ENCODE results near the gene UMOD. TPM values are rescaled to one million over a fixed set of nuclear protein-coding genes. Genes with fewer than 3 reads are reported as not detected.

The UMOD gene
- polyA plus RNA-seq, 1 donor (not counting 4 experiments of a cell fraction or from before 2014, with no cell fraction given), result not detected

DNA sequence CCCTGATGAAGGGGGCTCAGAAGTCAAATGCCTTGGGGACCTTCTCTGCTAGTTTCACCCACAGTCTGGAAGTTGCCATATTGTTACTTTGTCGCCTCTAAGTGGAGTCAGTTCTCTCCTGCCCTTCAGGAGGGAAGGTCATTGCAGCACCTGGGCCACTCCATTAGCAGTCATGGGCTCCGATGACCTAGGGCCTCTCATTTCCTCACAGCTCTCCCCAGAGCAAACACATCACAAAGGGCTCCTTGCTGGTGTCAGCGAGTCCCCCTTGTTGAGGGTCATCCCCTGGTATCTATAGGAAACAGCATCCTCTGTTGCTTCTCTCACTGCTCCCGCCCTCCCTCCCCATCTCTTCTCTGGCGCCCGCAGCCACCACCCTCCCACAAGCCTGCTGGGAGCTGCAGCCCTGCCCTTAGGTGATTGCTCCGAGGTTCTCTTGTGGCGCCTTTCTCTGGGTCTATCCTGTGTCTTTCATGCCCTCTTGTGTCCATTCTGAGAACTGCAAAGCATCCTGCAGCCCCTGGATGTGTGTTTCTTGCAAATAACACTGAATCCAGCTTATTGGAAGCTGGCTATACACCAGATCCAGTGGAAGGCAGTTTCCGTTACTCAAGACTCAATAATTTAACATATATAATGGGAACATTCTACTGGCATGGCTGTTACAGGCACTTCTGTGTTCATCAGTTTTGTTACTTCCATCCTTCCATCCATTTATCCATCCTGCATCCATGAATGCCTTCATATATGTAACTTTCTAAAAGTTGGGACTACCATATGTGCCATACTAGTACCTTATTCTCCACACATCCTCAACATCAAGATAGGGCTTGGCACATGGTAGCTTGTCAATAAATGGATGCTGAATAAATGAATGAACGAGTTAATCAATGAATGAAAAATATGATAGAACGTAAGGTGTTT is 30.9 kb upstream of the UMOD start:
- no peaks in the 10 kb centered on the region for H3K36me3 ChIP-seq (ENCODE audit: control insufficient read depth in 2 of 2, extremely low read depth in 1 of 2, insufficient read depth in 2 of 2, low read length in 2 of 2)
- H3K4me2 ChIP-seq (ENCODE audit: control insufficient read depth, extremely low read depth, insufficient read depth, low read depth, low read length), result no peak overlapping the region
- no peak for FAIRE-seq
- H3K9me3 ChIP-seq (ENCODE audit: control insufficient read depth, low read depth, low read length), result no peaks in the 10 kb centered on the region
- H3K27me3 ChIP-seq (ENCODE audit: control insufficient read depth, extremely low read depth, insufficient read depth, low read length), result no peaks in the 10 kb centered on the region
- no peak overlapping the region for H3K9ac ChIP-seq (ENCODE audit: control insufficient read depth, extremely low read depth, insufficient read depth, low read length)
- H3K9me1 ChIP-seq (ENCODE audit: control insufficient read depth, extremely low read depth, insufficient read depth, low read length), result no peaks in the 10 kb centered on the region
- DNase-seq (ENCODE audit: low read depth, low spot score), result peak; percentile 23
- H3K79me2 ChIP-seq (ENCODE audit: control insufficient read depth, insufficient read depth, low read length), result no peaks in the 10 kb centered on the region
- no peak for TF ChIP-seq EZH2 (IDR thresholded peaks at IDR 0.05; ENCODE audit: low read length)
- TF ChIP-seq, protein P1, sequence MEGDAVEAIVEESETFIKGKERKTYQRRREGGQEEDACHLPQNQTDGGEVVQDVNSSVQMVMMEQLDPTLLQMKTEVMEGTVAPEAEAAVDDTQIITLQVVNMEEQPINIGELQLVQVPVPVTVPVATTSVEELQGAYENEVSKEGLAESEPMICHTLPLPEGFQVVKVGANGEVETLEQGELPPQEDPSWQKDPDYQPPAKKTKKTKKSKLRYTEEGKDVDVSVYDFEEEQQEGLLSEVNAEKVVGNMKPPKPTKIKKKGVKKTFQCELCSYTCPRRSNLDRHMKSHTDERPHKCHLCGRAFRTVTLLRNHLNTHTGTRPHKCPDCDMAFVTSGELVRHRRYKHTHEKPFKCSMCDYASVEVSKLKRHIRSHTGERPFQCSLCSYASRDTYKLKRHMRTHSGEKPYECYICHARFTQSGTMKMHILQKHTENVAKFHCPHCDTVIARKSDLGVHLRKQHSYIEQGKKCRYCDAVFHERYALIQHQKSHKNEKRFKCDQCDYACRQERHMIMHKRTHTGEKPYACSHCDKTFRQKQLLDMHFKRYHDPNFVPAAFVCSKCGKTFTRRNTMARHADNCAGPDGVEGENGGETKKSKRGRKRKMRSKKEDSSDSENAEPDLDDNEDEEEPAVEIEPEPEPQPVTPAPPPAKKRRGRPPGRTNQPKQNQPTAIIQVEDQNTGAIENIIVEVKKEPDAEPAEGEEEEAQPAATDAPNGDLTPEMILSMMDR (optimal IDR thresholded peaks at IDR 0.05 in 1 of 3, IDR thresholded peaks at IDR 0.05 in 1 of 3, conservative IDR thresholded peaks at IDR 0.05 in 1 of 3; ENCODE audit: extremely low read depth in 1 of 3, insufficient read depth in 2 of 3, low read length in 3 of 3), result peak; percentile 68 to 79 (median 75)
- no peak overlapping the region for H3K27ac ChIP-seq (ENCODE audit: control insufficient read depth, insufficient read depth, low read length)
- H3K4me3 ChIP-seq (ENCODE audit: control insufficient read depth in 2 of 3, extremely low read depth in 1 of 3, insufficient read depth in 2 of 3, low read depth in 1 of 3, low read length in 3 of 3), result no peak overlapping the region
- no peaks in the 10 kb centered on the region for H3K4me1 ChIP-seq (ENCODE audit: control insufficient read depth, extremely low read depth, insufficient read depth, low read length)
- H2AFZ ChIP-seq (ENCODE audit: control insufficient read depth, low read length), result no peak overlapping the region
- dilution Hi-C loops (cut with MboI; ENCODE audit: extremely low pct_ligation_motif_present, low sequenced_read_pairs), result no loop called here
- H4K20me1 ChIP-seq (ENCODE audit: control insufficient read depth, extremely low read depth, insufficient read depth, low read length), result no peaks in the 10 kb centered on the region

DNA sequence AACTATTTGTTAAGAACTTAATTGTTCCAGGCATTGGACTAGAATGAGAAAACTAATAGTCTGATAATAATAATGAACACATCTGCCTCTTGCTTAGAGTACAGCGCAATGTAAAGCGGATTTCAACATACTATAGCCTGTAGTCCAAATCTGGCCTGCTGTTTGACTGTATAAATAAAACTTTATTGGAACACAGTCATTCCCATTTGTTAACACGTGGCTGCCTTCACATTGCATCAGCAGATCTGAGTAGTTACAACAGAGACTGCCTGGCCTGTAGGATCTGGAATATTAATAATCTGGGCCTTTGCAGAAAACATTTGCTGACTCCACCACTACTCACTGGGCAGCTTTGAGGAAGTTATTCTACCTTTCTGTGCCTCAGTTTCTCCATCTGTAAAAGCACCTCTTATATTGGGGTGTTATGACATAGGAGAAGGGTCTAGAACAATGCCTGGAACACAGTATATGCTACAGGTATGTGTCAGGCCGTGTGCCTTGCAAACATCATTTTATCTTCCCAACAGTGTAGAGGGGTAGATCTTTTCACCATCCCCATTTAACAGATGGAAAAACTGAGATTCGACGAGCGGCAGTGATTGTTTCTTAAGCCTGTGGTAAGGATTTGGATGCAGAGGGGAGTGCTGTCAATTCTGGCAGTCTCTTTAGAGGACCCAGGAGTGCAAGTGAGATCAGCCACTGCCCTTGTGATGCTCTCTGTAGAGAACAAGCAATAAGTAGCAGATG is 29.9 kb upstream of the UMOD start:
- no peak overlapping the region for H3K4me2 ChIP-seq (ENCODE audit: control insufficient read depth, extremely low read depth, insufficient read depth, low read depth, low read length)
- TF ChIP-seq, protein P1 (optimal IDR thresholded peaks at IDR 0.05 in 1 of 3, IDR thresholded peaks at IDR 0.05 in 1 of 3, conservative IDR thresholded peaks at IDR 0.05 in 1 of 3; ENCODE audit: extremely low read depth in 1 of 3, insufficient read depth in 2 of 3, low read length in 3 of 3), result no peak
- no peak for TF ChIP-seq EZH2 (IDR thresholded peaks at IDR 0.05; ENCODE audit: low read length)
- H3K9ac ChIP-seq (ENCODE audit: control insufficient read depth, extremely low read depth, insufficient read depth, low read length), result no peak overlapping the region
- no peaks in the 10 kb centered on the region for H3K27me3 ChIP-seq (ENCODE audit: control insufficient read depth, extremely low read depth, insufficient read depth, low read length)
- H3K79me2 ChIP-seq (ENCODE audit: control insufficient read depth, insufficient read depth, low read length), result no peaks in the 10 kb centered on the region
- no peaks in the 10 kb centered on the region for H3K9me1 ChIP-seq (ENCODE audit: control insufficient read depth, extremely low read depth, insufficient read depth, low read length)
- no peaks in the 10 kb centered on the region for H3K4me1 ChIP-seq (ENCODE audit: control insufficient read depth, extremely low read depth, insufficient read depth, low read length)
- dilution Hi-C loops (cut with MboI; ENCODE audit: extremely low pct_ligation_motif_present, low sequenced_read_pairs), result no loop called here
- H3K36me3 ChIP-seq (ENCODE audit: control insufficient read depth in 2 of 2, extremely low read depth in 1 of 2, insufficient read depth in 2 of 2, low read length in 2 of 2), result no peaks in the 10 kb centered on the region
- DNase-seq (ENCODE audit: low read depth, low spot score), result no peak
- H3K9me3 ChIP-seq (ENCODE audit: control insufficient read depth, low read depth, low read length), result no peaks in the 10 kb centered on the region
- no peak overlapping the region for H3K4me3 ChIP-seq (ENCODE audit: control insufficient read depth in 2 of 3, extremely low read depth in 1 of 3, insufficient read depth in 2 of 3, low read depth in 1 of 3, low read length in 3 of 3)
- H3K27ac ChIP-seq (ENCODE audit: control insufficient read depth, insufficient read depth, low read length), result no peak overlapping the region
- no peak overlapping the region for H2AFZ ChIP-seq (ENCODE audit: control insufficient read depth, low read length)
- no peak for FAIRE-seq
- H4K20me1 ChIP-seq (ENCODE audit: control insufficient read depth, extremely low read depth, insufficient read depth, low read length), result no peaks in the 10 kb centered on the region

All from keratinocyte (primary cell).